HCT116 (cell line): ENCODE results near the gene SERINC5. TPM values are rescaled to one million over a fixed set of nuclear protein-coding genes. Genes with fewer than 3 reads are reported as not detected.

Experiments used
- ATAC-seq: fragments of 200-7000 bp; cut with Tn5 transposase; 2 replicates; pipeline ENCODE4 v1.9.1; 2020; ENCODE audit warnings: mild to moderate bottlenecking, moderate library complexity
- BruUV-seq: library from RNA; stranded (reverse); fragments of 400-500 nt; replicated peaks from 2 replicates; lab custom pipeline; 2021; lab: Mats Ljungman, UMichigan
- CTCF ChIA-PET: fragments of 300-600 bp; sonication (Branson Sonifier 250); formaldehyde crosslinking; loops from one replicate; lab custom pipeline; 2021; ENCODE audit warnings: antibody characterized with exemption; lab: Charles Lee
- POLR2A ChIA-PET: fragments of 300-600, 350-600 bp; sonication (Branson Sonifier 250); formaldehyde crosslinking; loops from one replicate; lab custom pipeline; 2021; ENCODE audit warnings: antibody characterized with exemption; lab: Charles Lee
- RAD21 ChIA-PET, 2 experiments: fragments of 300-600 bp; sonication (Branson Sonifier 250); formaldehyde crosslinking; loops; one replicate each; lab custom pipeline; 2023; ENCODE audit warnings: low total read pairs in 2 of 2; ENCODE audit not compliant: uncharacterized antibody in 2 of 2, unreplicated experiment in 2 of 2, low non-redundant PET in 1 of 2; lab: Charles Lee
- DNase-seq: peaks from one replicate; pipeline ENCODE4 v3.0.0-alpha.2; 2010; ENCODE audit warnings: low read depth, low spot score
- H2AFZ ChIP-seq: fragments of 200-600 bp; shearing (Covaris generic), sonication (generic); 2 replicates; pipeline ENCODE4 v1.6.1; 2017; ENCODE audit warnings: low read depth, mixed run types, mixed read lengths, antibody characterized with exemption, low read length; ENCODE audit not compliant: poor library complexity, severe bottlenecking
- H3K27ac ChIP-seq: 2 replicates; pipeline ENCODE4 v1.5.1; 2012; ENCODE audit warnings: low read depth, low read length
- H3K27me3 ChIP-seq: fragments of 200-600 bp; sonication (generic); 2 replicates; pipeline ENCODE4 v1.6.1; 2016; ENCODE audit warnings: mixed run types, low read length, mixed read lengths; ENCODE audit not compliant: insufficient read depth
- H3K36me3 ChIP-seq, 2 experiments: fragments of 200-500 bp in 1 of 2; fragments of 200-600 bp in 1 of 2; sonication (Bioruptor generic) in 1 of 2; sonication (generic) in 1 of 2; 2 replicates each; pipeline versions ENCODE4 v1.5.1 to v1.6.1; 2014 to 2016; ENCODE audit warnings: low read length in 2 of 2, inconsistent platforms in 1 of 2, mixed read lengths in 1 of 2, mixed run types in 1 of 2; ENCODE audit not compliant: insufficient read depth in 2 of 2, control insufficient read depth in 1 of 2
- H3K4me1 ChIP-seq, 2 experiments: fragments of 200-600 bp in 1 of 2; sonication (generic) in 1 of 2; 2 replicates each; pipeline versions ENCODE4 v1.5.1 to v1.6.1; 2012 to 2017; ENCODE audit warnings: low read length in 2 of 2, inconsistent platforms in 1 of 2, mild to moderate bottlenecking in 1 of 2, mixed read lengths in 1 of 2, mixed run types in 1 of 2, moderate library complexity in 1 of 2; ENCODE audit not compliant: insufficient read depth in 2 of 2, control insufficient read depth in 1 of 2
- H3K4me2 ChIP-seq: fragments of 200-600 bp; sonication (generic); 2 replicates; pipeline ENCODE4 v1.6.1; 2017; ENCODE audit warnings: mixed run types, low read length, mixed read lengths
- H3K4me3 ChIP-seq, 2 experiments: fragments of 200-600 bp in 1 of 2; sonication (generic) in 1 of 2; replicated peaks in 1 of 2; 2 replicates each; pipeline ENCODE4 v1.5.1; 2011 to 2016; ENCODE audit warnings: low read length in 2 of 2, control low read depth in 1 of 2, low read depth in 1 of 2, mild to moderate bottlenecking in 1 of 2, mixed read lengths in 1 of 2, mixed run types in 1 of 2
- H3K79me2 ChIP-seq: fragments of 200-600 bp; sonication (generic); 2 replicates; pipeline ENCODE4 v1.6.1; 2017; ENCODE audit warnings: mild to moderate bottlenecking, mixed run types, low read length, moderate library complexity, mixed read lengths; ENCODE audit not compliant: insufficient read depth
- H3K9ac ChIP-seq: fragments of 200-600 bp; sonication (generic); 2 replicates; pipeline ENCODE4 v1.6.1; 2016; ENCODE audit warnings: low read length, mixed read lengths
- H3K9me2 ChIP-seq: fragments of 200-600 bp; sonication (generic), shearing (Covaris generic); 2 replicates; pipeline ENCODE4 v1.6.1; 2017; ENCODE audit warnings: mixed run types, mild to moderate bottlenecking, moderate library complexity; ENCODE audit not compliant: insufficient read depth
- H3K9me3 ChIP-seq, 2 experiments: fragments of 200-500 bp in 1 of 2; fragments of 200-600 bp in 1 of 2; sonication (Bioruptor generic) in 1 of 2; sonication (generic) in 1 of 2; 2 replicates each; pipeline ENCODE4 v1.6.1; 2014 to 2017; ENCODE audit warnings: low read length in 2 of 2, mixed read lengths in 2 of 2, inconsistent platforms in 1 of 2, low read depth in 1 of 2, mild to moderate bottlenecking in 1 of 2, mixed run types in 1 of 2, moderate library complexity in 1 of 2; ENCODE audit not compliant: control insufficient read depth in 1 of 2, insufficient read depth in 1 of 2
- H4K20me1 ChIP-seq: fragments of 200-600 bp; sonication (generic), shearing (Covaris generic); 2 replicates; pipeline ENCODE4 v1.6.1; 2017; ENCODE audit warnings: mixed run types, mild to moderate bottlenecking, moderate library complexity; ENCODE audit not compliant: insufficient read depth
- EGR1 ChIP-seq: IDR thresholded peaks from 2 replicates; pipeline ENCODE4 v1.6.1; 2012; ENCODE audit warnings: low read depth
- SP1 ChIP-seq: IDR thresholded peaks from 2 replicates; pipeline ENCODE4 v1.6.1; 2012; ENCODE audit warnings: low read depth
- TCF7L2 ChIP-seq: IDR thresholded peaks from 2 replicates; pipeline ENCODE4 v1.7.0; 2011; ENCODE audit warnings: borderline replicate concordance, inconsistent platforms; ENCODE audit not compliant: insufficient read depth, insufficient read length; ENCODE audit errors: extremely low read depth
- ZFX ChIP-seq: fragments of 450-650 bp; IDR thresholded peaks from 2 replicates; pipeline ENCODE4 v1.6.1; 2017
- intact Hi-C: fragments of 100-400 bp; cut with micrococcal nuclease; formaldehyde crosslinking; loops from 2 replicates; pipeline ENCODE4 v1.10.0; 2022
- total RNA-seq: library from RNA; stranded (reverse); gene quantifications from one replicate; pipeline ENCODE4 v1.2.1, GENCODE V29; 2021; ENCODE audit not compliant: unreplicated experiment
- TF ChIP-seq, protein P1 (sequence below): IDR thresholded peaks from 2 replicates; pipeline ENCODE4 v1.6.1; 2012; ENCODE audit warnings: low read depth
- TF ChIP-seq, protein P2 (sequence below): IDR thresholded peaks from 2 replicates; pipeline ENCODE4 v1.6.1; 2011; ENCODE audit warnings: mild to moderate bottlenecking, low read length, moderate library complexity; ENCODE audit not compliant: insufficient replicate concordance; ENCODE audit errors: extremely low read depth

Gene SERINC5
- total RNA-seq, 1 experiment from 2014 or later = 39.3 TPM

DNA sequence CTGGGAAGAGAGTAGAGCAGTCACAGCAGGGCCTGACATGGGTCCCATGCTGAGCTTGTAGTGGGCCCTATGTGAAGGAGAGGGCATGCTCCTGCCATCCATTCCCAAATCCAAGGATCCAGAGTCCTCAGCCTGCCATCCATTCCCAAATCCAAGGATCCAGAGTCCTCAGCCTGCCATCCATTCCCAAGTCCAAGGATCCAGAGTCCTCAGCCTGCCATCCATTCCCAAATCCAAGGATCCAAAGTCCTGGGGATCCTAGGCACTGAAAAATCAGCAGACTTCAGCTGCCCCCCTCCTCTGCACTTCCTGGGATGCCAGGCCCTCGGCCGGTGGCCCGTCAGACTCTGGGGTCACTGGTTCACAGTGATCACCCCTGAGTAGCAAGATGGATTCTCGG lies 187.1 kb downstream of the SERINC5 start (continued):
- TF ChIP-seq, protein P1, sequence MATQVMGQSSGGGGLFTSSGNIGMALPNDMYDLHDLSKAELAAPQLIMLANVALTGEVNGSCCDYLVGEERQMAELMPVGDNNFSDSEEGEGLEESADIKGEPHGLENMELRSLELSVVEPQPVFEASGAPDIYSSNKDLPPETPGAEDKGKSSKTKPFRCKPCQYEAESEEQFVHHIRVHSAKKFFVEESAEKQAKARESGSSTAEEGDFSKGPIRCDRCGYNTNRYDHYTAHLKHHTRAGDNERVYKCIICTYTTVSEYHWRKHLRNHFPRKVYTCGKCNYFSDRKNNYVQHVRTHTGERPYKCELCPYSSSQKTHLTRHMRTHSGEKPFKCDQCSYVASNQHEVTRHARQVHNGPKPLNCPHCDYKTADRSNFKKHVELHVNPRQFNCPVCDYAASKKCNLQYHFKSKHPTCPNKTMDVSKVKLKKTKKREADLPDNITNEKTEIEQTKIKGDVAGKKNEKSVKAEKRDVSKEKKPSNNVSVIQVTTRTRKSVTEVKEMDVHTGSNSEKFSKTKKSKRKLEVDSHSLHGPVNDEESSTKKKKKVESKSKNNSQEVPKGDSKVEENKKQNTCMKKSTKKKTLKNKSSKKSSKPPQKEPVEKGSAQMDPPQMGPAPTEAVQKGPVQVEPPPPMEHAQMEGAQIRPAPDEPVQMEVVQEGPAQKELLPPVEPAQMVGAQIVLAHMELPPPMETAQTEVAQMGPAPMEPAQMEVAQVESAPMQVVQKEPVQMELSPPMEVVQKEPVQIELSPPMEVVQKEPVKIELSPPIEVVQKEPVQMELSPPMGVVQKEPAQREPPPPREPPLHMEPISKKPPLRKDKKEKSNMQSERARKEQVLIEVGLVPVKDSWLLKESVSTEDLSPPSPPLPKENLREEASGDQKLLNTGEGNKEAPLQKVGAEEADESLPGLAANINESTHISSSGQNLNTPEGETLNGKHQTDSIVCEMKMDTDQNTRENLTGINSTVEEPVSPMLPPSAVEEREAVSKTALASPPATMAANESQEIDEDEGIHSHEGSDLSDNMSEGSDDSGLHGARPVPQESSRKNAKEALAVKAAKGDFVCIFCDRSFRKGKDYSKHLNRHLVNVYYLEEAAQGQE = no peak
- TF ChIP-seq, protein P2, sequence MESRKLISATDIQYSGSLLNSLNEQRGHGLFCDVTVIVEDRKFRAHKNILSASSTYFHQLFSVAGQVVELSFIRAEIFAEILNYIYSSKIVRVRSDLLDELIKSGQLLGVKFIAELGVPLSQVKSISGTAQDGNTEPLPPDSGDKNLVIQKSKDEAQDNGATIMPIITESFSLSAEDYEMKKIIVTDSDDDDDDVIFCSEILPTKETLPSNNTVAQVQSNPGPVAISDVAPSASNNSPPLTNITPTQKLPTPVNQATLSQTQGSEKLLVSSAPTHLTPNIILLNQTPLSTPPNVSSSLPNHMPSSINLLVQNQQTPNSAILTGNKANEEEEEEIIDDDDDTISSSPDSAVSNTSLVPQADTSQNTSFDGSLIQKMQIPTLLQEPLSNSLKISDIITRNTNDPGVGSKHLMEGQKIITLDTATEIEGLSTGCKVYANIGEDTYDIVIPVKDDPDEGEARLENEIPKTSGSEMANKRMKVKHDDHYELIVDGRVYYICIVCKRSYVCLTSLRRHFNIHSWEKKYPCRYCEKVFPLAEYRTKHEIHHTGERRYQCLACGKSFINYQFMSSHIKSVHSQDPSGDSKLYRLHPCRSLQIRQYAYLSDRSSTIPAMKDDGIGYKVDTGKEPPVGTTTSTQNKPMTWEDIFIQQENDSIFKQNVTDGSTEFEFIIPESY = no peak

DNA sequence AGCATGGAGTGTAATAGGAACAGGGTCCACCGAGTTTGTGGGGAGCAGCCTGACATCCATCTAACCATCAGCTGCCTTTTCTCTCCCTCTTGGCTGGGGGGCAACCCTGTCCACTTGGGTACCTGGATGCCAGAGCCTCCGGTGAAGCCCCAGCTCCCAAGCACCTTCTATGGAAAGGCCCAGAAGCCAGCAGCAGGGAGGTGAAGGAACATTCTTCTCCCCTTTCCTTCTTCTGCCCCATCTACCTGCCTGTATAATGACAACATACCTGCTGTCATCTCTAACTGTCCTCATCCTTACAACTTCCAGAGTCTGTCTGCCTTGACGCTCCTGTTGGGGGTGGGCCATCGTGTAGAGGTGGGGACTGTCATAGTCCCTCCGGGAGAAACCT lies 187.6 kb downstream of the SERINC5 start:
- intact Hi-C loops = no loop called here
- CTCF ChIA-PET = no interaction called here

More for the DNA sequence above, 187.6 kb downstream of the SERINC5 start:
- no peak overlapping the region for H3K4me3 ChIP-seq
- H3K9me3 ChIP-seq = no peaks in the 10 kb centered on the region
- TF ChIP-seq ZFX (no peak), TCF7L2 (no peak), SP1 (no peak), EGR1 (no peak)
- H3K27me3 ChIP-seq = no peaks in the 10 kb centered on the region
- DNase-seq = no peak
- H3K27ac ChIP-seq = no peak overlapping the region
- H4K20me1 ChIP-seq = no peaks in the 10 kb centered on the region
- no peaks in the 10 kb centered on the region for H3K79me2 ChIP-seq
- no peaks in the 10 kb centered on the region for H3K4me1 ChIP-seq
- H3K9ac ChIP-seq = no peak overlapping the region
- no peaks in the 10 kb centered on the region for H3K36me3 ChIP-seq
- BruUV-seq = no TSS peak
- POLR2A ChIA-PET = no interaction called here
- no peak overlapping the region for H3K4me2 ChIP-seq
- ATAC-seq = no peak
- RAD21 ChIA-PET = no interaction called here
- H2AFZ ChIP-seq = no peak overlapping the region
- no peaks in the 10 kb centered on the region for H3K9me2 ChIP-seq
